SIG-M5 (cell line): Measurements from ENCODE around the gene LBR.
"Not testable (repeated sequence)": the region's sequence is repeated elsewhere in the genome, so short reads cannot be mapped to it uniquely, and the experiment has no call there.

ENCODE experiments used
- DNase-seq: peaks from one replicate; lab custom pipeline; 2025; lab: John Stamatoyannopoulos, UW

LBR gene

DNA sequence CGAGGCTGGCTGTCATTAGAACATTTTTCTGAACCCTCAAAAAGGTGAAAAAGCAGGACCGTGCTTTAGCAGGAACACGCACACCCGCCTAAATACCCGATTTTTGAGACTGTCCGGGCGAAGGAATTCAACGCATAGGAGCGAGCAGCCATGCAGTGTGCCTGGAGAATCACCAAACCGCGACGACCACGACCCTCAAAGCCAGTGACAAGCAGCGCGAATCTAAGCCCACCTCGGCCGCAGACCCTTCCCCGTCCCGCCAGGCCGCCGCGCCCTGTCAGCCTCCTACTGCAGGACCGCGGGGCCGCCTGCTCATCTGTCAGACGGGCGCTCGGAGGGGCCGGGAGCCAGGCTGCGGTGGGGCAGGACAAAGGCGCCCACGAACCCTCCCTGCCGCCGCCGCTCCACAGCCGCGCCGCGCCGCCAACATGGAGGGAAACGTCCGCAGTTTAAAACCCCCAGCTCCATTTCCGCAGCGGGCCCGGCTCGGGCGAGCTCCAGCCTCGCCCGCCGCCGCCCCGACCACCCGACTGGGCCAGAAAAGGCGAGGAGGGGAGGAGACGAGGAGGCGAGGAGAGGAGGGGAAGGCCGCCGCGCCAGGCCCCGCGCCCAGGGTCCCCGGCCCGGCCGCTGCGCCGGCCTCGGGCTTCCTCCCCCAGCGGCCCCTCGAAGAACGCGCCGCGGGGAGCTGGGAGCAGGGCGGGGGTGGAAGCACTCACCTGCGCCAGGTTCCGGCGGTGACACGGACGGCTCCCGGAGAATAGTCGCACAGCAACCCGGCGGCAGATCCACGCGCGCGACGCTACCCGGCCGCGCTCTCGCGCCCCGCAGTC lies at the start of gene LBR:
Gene LBR (minus strand): TSS at position 804 of the 833 bp plus-strand sequence. CDS start 3,963 bp downstream, outside the sequence.
- DNase-seq = no peak

DNA sequence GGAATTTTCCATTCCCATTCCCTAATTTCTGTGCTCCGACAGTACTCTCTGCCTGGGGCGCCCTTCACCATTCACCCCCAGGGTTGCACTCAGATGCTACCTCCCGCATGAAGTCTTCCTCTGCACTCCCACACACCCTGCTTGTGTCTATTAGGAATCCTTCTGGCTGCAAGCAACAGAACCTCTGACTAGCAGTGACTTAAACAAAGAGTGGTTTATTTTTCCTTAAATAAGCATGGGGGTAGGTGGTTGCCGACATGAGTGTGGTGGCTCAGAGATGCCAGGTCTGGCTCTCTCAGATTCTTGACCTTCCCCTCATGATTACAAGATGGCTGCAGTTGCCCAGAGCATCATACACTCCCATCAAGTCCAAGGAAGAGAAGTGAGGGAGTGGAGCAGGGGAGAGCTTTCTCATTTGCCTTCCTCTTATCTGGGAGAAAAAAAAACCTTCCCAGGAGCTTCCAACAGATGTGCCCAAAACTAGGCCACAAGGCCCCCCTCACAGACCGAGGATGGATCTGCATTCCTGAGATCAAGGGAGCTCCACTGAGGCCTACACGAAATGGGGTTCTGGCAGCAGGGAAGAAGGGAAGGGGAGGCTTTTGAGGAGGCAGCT lies 49.6 kb upstream of the LBR start:
- DNase-seq = no peak

DNA sequence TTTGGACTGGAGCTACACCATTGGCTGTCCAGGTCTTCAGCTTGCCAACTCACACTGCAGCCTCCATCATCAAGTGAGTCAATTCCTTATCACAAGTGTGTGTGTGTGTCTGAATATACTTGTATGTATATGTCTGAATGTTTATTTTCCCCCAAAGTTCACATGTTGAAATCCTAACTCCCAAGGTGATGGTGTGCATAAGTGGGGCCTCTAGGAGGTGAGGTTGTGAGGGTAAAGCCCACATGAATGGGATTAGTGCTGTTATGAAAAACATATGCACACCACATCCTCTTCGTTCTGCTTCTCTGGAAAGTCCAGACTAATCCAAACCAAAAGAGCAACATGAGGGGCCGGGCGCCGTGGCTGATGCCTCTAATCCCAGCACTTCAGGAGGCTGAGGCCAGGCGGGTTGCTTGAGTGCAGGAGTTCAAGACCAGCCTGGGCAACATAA lies 48.7 kb upstream of the LBR start:
- DNase-seq = no peak

DNA sequence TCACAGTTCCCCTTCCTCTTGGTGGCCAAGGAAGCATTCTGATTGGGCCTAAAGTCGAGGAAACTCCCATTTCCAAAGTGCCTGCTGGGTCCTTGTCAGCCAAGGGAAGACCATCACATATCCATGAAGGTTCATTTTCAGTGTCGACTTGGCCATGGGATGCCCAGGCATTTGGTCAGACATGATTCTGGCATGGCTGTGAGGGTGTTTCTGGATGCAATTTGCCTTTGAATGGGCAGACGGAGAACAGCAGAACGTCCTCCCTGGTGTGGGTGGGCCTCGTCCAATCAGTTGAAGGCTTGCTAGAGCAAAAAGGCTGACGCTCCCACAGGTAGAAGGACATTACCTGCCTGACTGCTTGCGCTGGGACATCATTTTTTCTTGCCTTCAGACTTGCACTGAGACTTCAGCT lies 48.3 kb upstream of the LBR start:
- no peak for DNase-seq

DNA sequence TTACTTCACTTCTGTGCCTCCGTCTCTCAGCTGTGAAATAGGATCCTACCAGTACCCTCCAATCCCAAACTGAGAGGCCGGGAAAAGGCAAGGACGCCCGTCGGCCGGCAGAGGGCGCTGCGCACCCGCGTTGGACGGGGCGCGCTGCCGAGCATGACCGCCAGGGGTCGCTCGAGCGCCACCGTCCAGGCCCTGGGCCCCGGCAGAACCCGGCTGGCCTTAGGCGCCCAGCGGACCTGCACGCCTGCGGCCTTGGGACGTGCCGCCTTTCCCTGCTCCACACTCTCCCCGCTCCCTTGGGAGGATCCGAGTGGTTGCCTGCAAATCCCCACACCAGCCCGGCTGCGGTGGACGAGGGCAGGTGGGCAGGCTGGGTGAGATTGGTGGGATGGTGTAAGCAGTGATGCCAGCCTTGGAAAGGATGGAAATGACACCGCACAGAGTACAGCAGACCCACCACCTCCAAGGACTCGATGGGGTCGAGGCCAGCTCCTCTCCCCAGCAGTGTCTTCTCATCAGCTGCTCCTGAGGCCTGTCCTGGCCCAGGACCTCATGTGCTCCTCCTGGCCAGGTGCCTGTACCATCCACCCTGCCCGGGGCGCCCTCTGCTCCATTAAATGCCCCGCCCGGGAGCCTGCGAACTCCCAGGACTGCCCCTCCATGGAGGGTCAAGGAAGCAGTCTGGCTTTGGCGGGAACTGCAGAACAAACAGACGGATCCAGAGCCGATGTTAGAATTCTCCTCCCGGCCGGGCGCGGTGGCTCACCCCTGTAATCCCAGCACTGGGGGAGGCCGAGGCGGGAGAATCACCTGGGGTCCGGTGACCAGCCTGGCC lies 47.4 kb upstream of the LBR start:
- no peak for DNase-seq

DNA sequence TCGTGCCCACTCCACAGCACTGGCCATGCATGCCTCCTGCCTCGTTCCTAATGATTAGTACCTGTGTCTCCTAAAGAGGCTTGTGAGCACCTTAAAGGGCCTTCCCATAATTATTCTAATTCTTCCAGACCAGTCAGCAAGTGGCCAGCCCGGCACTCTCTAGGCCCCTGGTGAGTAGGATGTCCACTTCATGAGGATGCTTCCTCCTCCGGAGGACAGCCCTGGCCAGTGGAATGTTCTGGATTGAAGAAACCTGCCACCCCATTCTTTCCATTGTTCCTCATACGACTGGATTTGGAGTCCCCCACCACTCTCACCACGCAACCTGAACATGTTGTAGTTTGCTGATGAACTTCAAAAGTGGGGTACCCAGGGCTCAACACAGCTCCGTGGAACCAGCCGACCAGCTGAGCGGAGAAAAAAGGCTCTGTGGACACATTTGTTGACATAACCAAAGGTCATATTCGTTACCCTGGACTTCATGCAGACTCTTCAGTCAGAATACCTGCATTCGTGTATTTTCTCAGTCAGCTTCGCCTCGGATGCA lies 46.7 kb upstream of the LBR start:
- no peak for DNase-seq

DNA sequence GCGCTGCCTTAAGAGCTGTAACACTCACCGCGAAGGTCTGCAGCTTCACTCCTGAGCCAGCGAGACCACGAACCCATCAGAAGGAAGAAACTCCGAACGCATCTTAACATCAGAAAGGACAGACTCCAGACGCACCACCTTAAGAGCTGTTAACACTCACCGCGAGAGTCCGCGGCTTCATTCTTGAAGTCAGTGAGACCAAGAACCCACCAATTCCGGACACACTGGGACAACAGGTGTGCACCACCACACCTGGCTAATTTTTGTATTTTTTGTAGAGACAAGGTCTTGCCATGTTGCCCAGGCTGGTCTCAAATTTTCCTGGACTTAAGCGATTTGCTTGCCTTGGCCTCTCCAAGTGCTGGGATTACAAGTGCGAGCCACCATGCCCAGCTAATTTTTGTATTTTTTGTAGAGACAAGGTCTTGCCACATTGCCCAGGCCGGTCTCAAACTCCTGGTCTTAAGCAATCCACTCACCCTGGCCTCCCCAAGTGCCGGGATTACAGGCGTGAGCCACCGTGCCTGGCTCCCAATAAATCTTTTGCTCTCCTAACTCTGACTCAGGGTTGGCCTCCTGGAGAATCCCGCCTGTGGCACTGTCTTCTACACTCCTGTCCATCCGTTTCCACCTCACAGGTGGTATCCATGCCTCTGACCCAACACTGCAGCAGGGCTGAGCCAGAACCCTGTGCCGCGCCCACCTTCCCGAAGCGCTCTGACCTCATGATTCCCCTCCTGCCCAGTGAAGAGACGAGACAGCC lies 46.0 kb upstream of the LBR start:
- DNase-seq = not testable (repeated sequence)

DNA sequence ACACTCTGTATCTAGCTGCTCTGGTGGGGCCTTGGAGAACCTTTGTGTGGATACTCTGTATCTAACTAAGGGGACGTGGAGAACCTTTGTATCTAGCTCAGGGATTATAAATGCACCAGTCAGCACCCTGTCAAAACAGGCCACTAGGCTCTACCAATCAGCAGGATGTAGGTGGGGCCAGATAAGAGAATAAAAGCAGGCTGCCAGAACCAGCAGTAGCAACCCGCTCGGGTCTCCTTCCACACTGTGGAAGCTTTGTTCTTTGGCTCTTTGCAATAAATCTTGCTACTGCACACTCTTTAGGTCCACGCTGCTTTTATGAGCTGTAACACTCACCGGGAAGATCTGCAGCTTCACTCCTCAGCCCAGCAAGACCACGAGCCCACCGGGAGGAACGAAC lies 45.4 kb upstream of the LBR start:
- not testable (repeated sequence) for DNase-seq

DNA sequence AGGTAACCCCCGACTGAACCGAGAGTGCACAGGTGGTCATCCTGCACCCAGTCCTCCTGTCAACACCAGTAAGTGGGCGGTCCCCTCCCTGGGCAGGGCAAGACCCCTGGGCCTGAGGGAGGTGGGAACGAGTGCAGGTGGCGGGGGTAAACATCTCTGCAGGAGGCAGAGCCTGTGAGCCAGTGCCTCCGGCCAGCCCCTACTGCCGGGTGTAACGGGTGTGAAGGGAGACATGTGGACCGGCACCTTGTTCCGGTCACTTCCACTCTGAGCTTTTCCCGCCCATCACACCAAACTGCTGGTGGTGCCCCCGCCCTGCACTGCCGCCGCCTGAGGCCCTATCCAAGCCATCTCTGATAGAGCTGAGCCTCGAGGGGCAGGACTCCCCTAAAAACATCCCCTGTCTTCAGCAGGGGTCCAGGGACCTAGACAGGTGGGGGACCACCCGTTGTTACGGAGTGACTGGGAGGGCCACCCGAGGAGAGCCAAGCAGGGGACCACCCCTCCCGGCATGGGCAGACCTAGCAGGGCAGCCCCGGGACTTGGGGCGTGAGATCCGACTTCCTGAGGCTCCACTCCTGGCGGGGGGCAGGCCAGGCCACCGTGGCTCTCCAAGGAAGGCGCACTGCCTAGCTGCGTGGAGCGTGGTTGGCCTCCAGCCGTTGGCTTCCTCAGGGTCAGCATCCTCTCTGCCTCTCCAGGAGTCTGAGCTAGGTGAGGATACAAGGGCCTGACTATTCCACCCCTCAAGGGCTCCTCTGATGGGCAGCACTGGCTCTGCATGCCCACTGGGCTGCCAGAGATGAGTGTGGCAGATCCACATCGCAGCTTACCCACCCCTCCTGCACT lies 43.8 kb upstream of the LBR start:
- no peak for DNase-seq

DNA sequence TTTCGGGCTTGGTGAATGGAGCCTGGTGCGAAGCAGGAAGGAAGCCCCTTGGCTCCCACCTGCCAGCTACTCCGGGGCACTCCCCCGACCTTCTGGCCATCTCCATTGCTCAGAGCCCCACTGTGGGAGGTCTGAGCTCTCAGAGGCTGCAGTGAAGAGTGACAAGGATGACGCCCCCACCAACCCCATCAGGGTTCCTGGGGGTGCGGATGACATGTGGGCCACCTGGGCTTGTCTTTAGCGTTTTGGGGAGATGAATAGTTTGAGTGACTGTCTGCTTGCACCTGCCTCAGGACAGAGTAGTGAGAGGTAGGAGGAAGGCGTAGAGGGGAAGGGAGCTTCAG lies 43.2 kb upstream of the LBR start:
- DNase-seq = no peak

DNA sequence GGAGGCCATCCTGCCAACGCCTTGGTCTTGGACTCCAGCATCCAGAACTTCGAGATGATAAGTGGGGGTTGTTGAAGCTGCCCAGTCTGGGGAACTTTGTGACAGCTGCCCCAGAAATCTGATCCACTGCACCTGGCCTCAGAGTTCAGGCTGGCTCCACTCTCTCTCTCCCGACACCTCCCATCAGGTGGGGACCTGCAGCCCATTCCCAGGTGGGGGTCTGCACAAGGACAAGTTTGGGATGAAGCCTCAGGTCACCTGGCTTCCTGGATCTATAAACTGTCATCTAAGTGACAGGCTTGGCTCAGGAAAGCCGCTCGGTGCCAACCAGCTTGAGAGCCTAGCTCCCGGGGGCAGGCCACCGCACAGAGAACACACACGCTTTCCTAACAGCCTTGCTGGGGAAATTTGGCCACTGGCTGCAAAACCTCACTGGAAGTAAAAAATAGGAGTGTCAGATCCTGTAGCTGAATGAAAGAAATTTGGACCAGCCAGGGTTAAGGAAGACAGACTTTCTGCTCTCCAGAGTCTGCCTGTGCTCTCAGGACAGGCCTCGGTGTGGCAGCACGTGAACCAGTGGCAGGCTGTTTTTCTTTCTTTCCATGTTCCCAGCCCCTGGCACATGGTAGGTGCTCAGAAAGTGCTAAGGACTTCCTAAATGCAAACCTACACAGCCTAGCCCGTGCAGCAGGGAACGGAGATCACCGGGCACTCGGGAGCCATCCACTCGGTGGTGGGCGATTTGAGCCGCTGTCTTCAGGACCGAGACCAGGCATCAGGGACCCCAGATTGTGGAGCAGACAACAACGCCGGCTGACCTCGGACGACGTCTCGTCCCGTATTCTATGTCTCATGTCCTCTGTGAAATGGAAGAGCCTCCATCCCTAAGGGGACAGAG lies 42.6 kb upstream of the LBR start:
- no peak for DNase-seq

DNA sequence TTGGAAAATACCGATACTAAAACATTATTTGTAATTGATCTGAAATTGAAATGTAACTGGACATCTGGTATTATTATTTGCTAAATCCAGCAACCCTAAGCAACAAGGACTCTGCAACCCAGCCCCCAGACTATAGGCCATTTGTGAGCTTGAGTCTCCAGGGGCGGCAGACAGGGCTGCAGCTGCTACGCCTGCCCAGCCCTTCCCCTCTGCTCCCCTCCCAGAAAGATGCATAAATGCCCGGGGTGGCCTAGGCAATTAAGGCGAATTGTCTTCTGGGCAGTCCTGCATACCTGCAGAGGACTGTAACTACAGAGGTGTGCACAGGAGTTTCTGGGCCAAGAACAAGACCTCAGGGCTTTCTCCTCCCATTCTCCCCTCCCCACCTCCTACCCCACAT lies 41.2 kb upstream of the LBR start:
- DNase-seq = no peak

DNA sequence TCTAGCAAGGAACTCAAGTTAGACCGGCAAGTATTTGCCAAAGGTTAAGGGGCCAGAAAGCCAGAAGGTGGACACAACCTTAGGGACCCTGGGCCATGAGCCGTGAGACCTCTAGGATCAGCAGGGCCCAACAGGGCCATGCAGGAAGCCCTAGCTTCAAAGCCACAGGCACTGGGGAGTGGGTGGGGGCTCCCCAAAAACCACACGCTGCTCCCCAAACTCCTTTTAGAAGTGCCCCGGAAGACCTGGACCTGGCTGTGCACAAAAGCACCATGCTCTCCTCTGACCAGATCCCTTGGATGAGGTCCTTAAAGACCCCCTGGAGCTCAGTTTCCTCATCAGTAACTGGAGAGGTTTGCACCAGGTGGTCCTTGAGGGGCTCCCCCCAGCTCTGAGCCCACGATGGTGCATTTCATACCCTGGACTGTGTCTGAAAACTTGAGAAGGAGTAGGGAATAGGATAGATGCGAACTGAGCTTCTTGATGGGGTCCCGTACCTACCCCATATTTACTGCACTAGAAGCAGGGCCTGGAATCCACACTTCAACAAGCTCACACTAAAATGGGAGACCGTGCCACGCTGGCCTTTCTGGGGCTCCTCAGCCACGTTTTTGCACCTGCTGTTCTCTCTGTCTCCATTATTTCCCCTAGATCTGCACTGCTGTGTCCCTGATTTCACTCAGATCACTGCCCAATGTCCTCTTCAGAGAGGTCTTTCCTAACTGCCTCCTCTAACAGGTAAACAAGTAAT lies 40.6 kb upstream of the LBR start:
- no peak for DNase-seq

DNA sequence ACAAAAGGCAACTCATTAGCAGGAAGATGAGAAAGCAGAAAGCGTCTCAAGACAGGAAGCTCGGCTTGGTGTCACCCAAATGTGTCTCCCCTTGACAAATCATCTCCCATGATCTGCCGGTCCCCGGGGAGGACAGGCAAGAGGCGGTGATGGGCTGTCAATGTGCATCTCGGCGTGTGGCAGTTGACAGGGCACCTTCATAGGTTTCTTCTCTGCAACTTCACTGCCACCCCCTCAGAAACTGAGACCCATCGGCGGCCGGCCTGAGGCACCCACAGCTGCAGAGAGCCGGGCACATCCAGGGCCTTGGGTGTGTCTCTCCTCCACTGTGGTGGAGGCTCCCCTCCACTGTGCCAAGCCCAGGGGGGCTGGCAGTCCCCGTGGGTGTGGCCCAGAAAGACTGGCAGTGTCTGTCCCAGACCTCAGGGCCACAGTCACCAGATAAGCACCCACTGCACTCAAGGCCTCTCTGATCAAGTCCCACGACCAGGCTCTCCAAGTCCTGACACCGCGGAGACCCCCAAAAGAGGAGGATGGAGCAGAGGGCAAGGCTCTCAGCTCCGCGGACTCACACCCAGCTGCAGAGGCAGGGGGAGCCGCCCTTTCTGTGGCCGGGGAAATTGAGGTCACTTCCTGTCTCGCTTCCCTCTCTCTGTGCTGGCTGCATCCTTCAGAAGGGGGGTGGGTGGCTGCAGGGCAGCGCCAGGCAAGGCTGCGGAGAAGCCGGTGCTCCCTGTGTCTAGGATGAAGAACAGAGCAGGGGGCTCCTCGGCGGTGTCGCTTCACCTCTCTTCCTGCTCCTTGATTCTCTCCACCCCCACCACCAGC lies 39.6 kb upstream of the LBR start:
- DNase-seq = peak; percentile 60

DNA sequence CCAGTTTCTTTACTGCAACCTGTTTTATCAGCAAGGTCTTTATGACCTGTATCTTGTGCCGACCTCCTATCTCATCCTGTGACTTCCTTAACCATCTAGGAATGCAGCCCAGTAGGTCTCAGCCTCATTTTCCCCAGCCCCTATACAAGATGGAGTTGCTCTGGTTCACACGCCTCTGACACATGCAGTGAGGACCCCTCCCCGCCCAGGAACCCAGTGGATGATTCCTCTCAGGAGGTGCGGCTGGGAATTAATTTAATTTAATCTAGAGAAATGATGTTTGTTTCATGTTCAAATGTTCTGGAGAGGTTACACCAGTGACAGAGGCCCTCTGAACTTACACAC lies 39.0 kb upstream of the LBR start:
- DNase-seq = no peak

DNA sequence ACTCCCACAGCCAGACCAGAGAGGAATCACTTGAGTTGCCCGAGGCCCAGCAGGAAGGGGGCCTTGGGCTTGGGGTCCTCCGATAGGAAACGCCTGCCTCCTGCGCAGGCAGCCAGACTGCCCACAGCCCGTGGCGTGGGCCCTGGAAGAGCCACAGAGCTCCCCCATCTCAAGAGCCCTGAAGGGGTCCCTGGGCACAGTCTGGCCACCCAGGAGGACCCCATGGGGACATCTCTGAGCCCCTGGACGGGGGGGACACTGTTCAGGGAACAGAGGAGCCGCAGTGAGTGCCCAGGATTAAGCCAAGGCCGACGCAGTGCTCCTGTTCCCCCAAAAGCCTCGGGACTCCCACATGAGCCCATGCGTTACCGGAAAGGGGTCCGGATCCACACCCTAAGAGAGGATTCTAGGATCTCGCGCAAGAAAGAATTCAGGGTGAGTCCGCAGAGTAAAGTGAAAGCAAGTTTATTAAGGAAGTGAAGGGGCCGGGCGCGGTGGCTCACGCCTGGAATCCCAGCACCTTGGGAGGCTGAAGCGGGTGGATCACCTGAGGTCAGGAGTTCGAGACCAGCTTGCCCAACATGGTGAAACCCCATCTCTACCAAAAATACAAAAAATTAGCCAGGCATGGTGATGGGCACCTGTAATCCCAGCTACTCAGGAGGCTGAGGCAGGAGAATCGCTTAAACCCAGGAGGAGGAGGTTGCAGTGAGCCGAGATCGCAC lies 38.1 kb upstream of the LBR start:
- DNase-seq = no peak
